ENCODE results near the gene LHX2.

The LHX2 gene

GRCh38 chr9:124014211-124014955, 2.8 kb downstream of the LHX2 start:
- no peak for DNase-seq (ENCODE audit: low read depth)

GRCh38 chr9:124014956-124015660, 3.5 kb downstream of the LHX2 start:
- no peak for DNase-seq (ENCODE audit: low read depth)

- no peak for DNase-seq (ENCODE audit: low read depth)
These were observed 4.1 kb downstream of the LHX2 start for GRCh38 chr9:124015661-124016131.

- DNase-seq (ENCODE audit: low read depth): no peak
These were observed 4.8 kb downstream of the LHX2 start for GRCh38 chr9:124016175-124017050.

GRCh38 chr9:124017051-124017928, 5.7 kb downstream of the LHX2 start:
- DNase-seq (ENCODE audit: low read depth): no peak

GRCh38 chr9:124017929-124018729, 6.6 kb downstream of the LHX2 start:
- no peak for DNase-seq (ENCODE audit: low read depth)

- no peak for DNase-seq (ENCODE audit: low read depth)
These were observed 7.4 kb downstream of the LHX2 start for GRCh38 chr9:124018730-124019697.

GRCh38 chr9:124019771-124020519, 8.4 kb downstream of the LHX2 start:
- DNase-seq (ENCODE audit: low read depth): no peak

GRCh38 chr9:124020520-124021384, 9.2 kb downstream of the LHX2 start:
- no peak for DNase-seq (ENCODE audit: low read depth)

- DNase-seq (ENCODE audit: low read depth): no peak
These were observed 9.8 kb downstream of the LHX2 start for GRCh38 chr9:124021385-124021769.

- no peak for DNase-seq (ENCODE audit: low read depth)
These were observed 10.9 kb downstream of the LHX2 start for GRCh38 chr9:124022201-124023121.

- no peak for DNase-seq (ENCODE audit: low read depth)
These were observed 12.5 kb downstream of the LHX2 start for GRCh38 chr9:124024107-124024506.

GRCh38 chr9:124029617-124030016, 18.0 kb downstream of the LHX2 start:
- DNase-seq (ENCODE audit: low read depth): no peak

GRCh38 chr9:124030969-124031451, 19.4 kb downstream of the LHX2 start:
- no peak for DNase-seq (ENCODE audit: low read depth)

- DNase-seq (ENCODE audit: low read depth): no peak
These were observed 20.7 kb downstream of the LHX2 start for GRCh38 chr9:124032247-124032646.

- no peak for DNase-seq (ENCODE audit: low read depth)
These were observed 21.8 kb downstream of the LHX2 start for GRCh38 chr9:124033348-124033747.

All from activated T-helper 1 cell treated with Interleukin-2 at 50 U/mL for 16 hours (primary cell).